ENCODE data around the gene KRTAP10-10. TPM values are rescaled to one million over a fixed set of nuclear protein-coding genes. Genes with fewer than 3 reads are reported as not detected.

The KRTAP10-10 gene
- total and polyA plus RNA-seq, 2 experiments from 2014 or later, result not detected

DNA sequence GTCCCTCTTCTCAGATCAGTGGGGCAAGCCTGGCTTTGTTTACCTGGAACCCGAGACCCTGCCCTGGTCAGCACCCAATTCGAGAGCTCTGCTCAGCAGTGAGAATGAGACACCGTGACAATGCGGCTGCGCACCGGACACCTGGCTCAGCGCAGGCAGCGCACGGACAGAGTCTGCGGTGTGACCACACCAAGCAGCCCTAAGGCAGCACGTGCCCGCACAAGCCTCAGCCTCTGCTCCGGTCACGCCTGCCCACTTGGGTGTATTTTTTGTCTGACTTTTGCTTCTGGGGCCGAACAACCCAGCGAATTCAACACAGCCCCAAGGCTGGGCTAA, 20.6 kb upstream of the KRTAP10-10 start:
- Histone ChIP-seq H3K4me1 (ENCODE audit: insufficient read depth) (no peaks in the 10 kb centered on the region), H3K9me3 (ENCODE audit: low read depth) (no peaks in the 10 kb centered on the region), H3K36me3 (replicated peaks; ENCODE audit: insufficient read depth, low read depth) (no peaks in the 10 kb centered on the region), H3K4me2 (no peak overlapping the region), H3K27ac (no peak overlapping the region), H3K9me2 (replicated peaks; ENCODE audit: insufficient read depth) (no peaks in the 10 kb centered on the region), H3K79me2 (no peaks in the 10 kb centered on the region), H4K20me1 (ENCODE audit: insufficient read depth, poor library complexity, severe bottlenecking) (no peaks in the 10 kb centered on the region), H2AFZ (no peak overlapping the region), H3K27me3 (no peaks in the 10 kb centered on the region), H3K4me3 (no peak overlapping the region)
- TF ChIP-seq, protein P1, sequence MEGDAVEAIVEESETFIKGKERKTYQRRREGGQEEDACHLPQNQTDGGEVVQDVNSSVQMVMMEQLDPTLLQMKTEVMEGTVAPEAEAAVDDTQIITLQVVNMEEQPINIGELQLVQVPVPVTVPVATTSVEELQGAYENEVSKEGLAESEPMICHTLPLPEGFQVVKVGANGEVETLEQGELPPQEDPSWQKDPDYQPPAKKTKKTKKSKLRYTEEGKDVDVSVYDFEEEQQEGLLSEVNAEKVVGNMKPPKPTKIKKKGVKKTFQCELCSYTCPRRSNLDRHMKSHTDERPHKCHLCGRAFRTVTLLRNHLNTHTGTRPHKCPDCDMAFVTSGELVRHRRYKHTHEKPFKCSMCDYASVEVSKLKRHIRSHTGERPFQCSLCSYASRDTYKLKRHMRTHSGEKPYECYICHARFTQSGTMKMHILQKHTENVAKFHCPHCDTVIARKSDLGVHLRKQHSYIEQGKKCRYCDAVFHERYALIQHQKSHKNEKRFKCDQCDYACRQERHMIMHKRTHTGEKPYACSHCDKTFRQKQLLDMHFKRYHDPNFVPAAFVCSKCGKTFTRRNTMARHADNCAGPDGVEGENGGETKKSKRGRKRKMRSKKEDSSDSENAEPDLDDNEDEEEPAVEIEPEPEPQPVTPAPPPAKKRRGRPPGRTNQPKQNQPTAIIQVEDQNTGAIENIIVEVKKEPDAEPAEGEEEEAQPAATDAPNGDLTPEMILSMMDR (IDR thresholded peaks at IDR 0.05; ENCODE audit: poor library complexity), result no peak
- no peak for TF ChIP-seq EZH2 (IDR thresholded peaks at IDR 0.05; ENCODE audit: borderline replicate concordance)
- TF ChIP-seq EZH2phosphoT487 (IDR thresholded peaks at IDR 0.05; ENCODE audit: low read depth, severe bottlenecking, unreplicated experiment), result no peak
- 86% methylated on average over 16 of the region's 16 CpGs for WGBS (ENCODE audit: low lambda C conversion rate, missing lambda C conversion rate)
- DNase-seq (ENCODE audit: low spot score), result no peak

DNA sequence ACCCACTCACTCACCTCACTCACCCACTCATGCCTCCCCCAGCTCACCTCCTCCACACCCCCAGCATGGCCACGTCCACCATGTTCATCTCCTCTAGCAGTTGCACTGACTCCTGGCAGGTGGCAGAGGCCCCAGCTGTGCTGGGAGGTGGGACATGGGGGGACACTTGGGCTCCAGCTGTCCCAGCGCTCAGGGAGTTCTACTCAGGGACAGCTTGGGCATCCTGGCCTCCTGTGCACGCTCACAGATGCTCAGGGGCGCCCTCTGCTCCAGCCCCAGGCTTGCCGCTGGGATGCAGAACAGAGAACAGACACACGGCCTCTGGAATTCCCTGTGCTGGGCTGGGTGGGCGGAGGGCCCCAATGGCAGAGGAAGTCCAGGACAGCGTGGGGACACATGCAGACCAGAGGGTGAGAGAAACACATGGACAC, 20.1 kb upstream of the KRTAP10-10 start:
- Histone ChIP-seq H3K4me1 (ENCODE audit: insufficient read depth) (no peaks in the 10 kb centered on the region), H3K9me3 (ENCODE audit: low read depth) (no peaks in the 10 kb centered on the region), H3K79me2 (no peaks in the 10 kb centered on the region), H4K20me1 (ENCODE audit: insufficient read depth, poor library complexity, severe bottlenecking) (no peaks in the 10 kb centered on the region), H3K4me3 (no peak overlapping the region), H3K9me2 (replicated peaks; ENCODE audit: insufficient read depth) (no peaks in the 10 kb centered on the region), H3K27me3 (no peaks in the 10 kb centered on the region), H3K27ac (no peak overlapping the region), H2AFZ (no peak overlapping the region), H3K36me3 (replicated peaks; ENCODE audit: insufficient read depth, low read depth) (no peaks in the 10 kb centered on the region), H3K4me2 (no peak overlapping the region)
- TF ChIP-seq EZH2 (IDR thresholded peaks at IDR 0.05; ENCODE audit: borderline replicate concordance) (no peak), EZH2phosphoT487 (IDR thresholded peaks at IDR 0.05; ENCODE audit: low read depth, severe bottlenecking, unreplicated experiment) (no peak)
- TF ChIP-seq, protein P1 (IDR thresholded peaks at IDR 0.05; ENCODE audit: poor library complexity), result no peak
- DNase-seq (ENCODE audit: low spot score), result no peak
- 74% methylated on average over 8 of the region's 8 CpGs for WGBS (ENCODE audit: low lambda C conversion rate, missing lambda C conversion rate)

DNA sequence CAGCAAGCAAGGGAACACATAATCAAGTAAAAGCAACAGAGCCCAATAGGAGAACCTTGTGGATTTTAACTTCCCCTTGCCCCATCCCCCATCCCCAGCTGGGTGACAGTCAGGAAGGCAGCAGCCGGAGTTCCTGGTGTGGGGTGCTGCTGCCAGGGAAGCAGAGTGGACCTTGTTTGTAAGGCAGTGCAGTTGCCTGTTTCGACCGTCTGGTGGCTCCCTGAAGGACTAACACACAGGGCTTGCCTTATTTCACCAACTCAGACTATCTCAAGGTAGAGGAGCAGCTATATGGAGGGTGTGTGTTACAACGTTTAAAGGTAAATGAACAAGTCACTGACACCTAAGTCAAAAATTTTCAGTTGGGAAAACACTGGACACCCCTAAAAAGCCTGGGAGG, 18.7 kb upstream of the KRTAP10-10 start:
- DNase-seq (ENCODE audit: low spot score), result no peak
- H3K4me2 ChIP-seq, result no peak overlapping the region
- no peaks in the 10 kb centered on the region for H3K4me1 ChIP-seq (ENCODE audit: insufficient read depth)
- no peaks in the 10 kb centered on the region for H3K9me3 ChIP-seq (ENCODE audit: low read depth)
- 48% methylated on average over 4 of the region's 4 CpGs for WGBS (ENCODE audit: low lambda C conversion rate, missing lambda C conversion rate)
- no peaks in the 10 kb centered on the region for H3K79me2 ChIP-seq
- TF ChIP-seq EZH2phosphoT487 (IDR thresholded peaks at IDR 0.05; ENCODE audit: low read depth, severe bottlenecking, unreplicated experiment) (no peak), EZH2 (IDR thresholded peaks at IDR 0.05; ENCODE audit: borderline replicate concordance) (no peak)
- TF ChIP-seq, protein P1 (IDR thresholded peaks at IDR 0.05; ENCODE audit: poor library complexity), result no peak
- H4K20me1 ChIP-seq (ENCODE audit: insufficient read depth, poor library complexity, severe bottlenecking), result no peaks in the 10 kb centered on the region
- no peak overlapping the region for H3K4me3 ChIP-seq
- H3K9me2 ChIP-seq (replicated peaks; ENCODE audit: insufficient read depth), result no peaks in the 10 kb centered on the region
- H2AFZ ChIP-seq, result no peak overlapping the region
- no peak overlapping the region for H3K27ac ChIP-seq
- H3K27me3 ChIP-seq, result no peaks in the 10 kb centered on the region
- no peaks in the 10 kb centered on the region for H3K36me3 ChIP-seq (replicated peaks; ENCODE audit: insufficient read depth, low read depth)

DNA sequence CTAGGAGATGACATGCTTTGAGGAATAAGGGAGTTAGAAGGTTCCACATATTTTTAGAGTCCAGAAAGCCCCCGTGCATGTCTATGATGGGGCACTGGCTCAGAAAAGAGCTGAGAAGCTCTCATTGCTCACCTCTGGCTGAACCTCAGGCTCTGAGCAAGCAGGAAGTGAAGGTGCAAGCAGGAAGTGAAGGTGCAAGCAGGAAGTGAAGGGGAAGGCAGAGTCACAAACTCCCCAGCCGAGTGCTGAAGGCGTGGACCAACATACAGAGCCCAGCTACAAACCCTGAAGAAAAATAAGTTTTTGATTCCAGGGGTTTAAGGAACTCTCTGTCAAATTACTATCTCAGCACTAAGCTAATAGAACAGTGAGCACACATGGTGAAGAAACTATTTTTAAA, 18.2 kb upstream of the KRTAP10-10 start:
- Histone ChIP-seq H3K79me2 (no peaks in the 10 kb centered on the region), H2AFZ (no peak overlapping the region), H3K4me2 (no peak overlapping the region), H3K27ac (no peak overlapping the region), H3K9me2 (replicated peaks; ENCODE audit: insufficient read depth) (no peaks in the 10 kb centered on the region), H4K20me1 (ENCODE audit: insufficient read depth, poor library complexity, severe bottlenecking) (no peaks in the 10 kb centered on the region), H3K4me3 (no peak overlapping the region), H3K4me1 (ENCODE audit: insufficient read depth) (no peaks in the 10 kb centered on the region), H3K36me3 (replicated peaks; ENCODE audit: insufficient read depth, low read depth) (no peaks in the 10 kb centered on the region), H3K27me3 (no peaks in the 10 kb centered on the region), H3K9me3 (ENCODE audit: low read depth) (no peaks in the 10 kb centered on the region)
- TF ChIP-seq, protein P1 (IDR thresholded peaks at IDR 0.05; ENCODE audit: poor library complexity), result no peak
- no peak for TF ChIP-seq EZH2phosphoT487 (IDR thresholded peaks at IDR 0.05; ENCODE audit: low read depth, severe bottlenecking, unreplicated experiment)
- no peak for TF ChIP-seq EZH2 (IDR thresholded peaks at IDR 0.05; ENCODE audit: borderline replicate concordance)
- 93% methylated on average over 3 of the region's 3 CpGs for WGBS (ENCODE audit: low lambda C conversion rate, missing lambda C conversion rate)
- DNase-seq (ENCODE audit: low spot score), result no peak

All from hepatocyte (in vitro differentiated cells).